NCI-H146 treated with DMSO at 0.1 percent for 48 hours (cell line): Measurements from ENCODE around the gene OBSL1.

Experiments used
- DNase-seq: peaks from one replicate; lab custom pipeline; 2025; ENCODE audit not compliant: unreplicated experiment; lab: John Stamatoyannopoulos, UW

Gene OBSL1

DNA sequence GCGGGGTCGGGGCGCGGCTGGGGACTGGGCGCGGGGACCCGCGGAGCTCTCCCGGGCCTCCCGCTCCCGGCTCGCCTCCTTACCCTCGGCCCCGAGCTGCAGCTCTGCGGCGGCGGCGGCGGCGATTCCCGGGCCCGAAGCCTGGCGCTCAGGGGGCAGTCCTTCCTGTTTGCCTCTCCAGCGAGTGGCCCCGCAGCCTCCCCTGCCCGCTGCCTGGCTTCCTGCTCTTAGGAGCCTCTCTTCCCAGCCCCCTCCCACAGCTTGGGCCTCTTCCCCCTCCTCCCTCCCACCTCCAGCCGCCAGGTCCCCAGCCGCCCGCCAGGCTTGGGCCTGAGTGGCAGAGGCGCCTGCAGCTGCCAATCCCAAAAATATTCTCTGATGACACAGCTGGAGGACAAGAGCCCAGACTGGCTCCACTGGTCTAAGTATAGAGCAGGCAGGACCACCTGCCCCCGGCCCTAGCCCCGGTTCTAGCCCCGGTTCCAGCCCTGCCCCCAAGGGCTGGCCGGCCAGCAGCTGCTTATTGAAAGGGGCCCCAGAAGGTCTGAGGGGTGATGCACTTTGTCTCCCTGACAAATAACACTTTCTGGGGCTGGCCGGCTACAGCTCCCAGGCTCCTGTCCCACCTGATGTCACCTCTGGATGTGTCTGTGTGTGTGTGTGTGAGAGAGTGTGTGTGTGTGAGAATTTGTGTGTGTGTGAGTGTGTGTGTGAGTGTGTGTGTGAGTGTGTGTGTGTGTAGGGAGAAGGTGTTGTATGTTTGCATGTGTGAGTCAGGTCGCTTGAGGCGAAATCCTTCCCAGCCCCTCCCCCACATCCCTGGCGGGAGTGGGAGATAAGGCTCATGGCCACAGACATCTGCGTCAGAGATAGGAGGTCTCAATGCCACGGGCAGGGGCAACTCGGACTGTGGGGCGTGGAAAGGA lies at the start of gene OBSL1:
Gene OBSL1, minus strand, starts transcription at position 229 of the 926 bp plus-strand sequence. CDS start 307 bp downstream, outside the sequence.
- peak; percentile 77 for DNase-seq

DNA sequence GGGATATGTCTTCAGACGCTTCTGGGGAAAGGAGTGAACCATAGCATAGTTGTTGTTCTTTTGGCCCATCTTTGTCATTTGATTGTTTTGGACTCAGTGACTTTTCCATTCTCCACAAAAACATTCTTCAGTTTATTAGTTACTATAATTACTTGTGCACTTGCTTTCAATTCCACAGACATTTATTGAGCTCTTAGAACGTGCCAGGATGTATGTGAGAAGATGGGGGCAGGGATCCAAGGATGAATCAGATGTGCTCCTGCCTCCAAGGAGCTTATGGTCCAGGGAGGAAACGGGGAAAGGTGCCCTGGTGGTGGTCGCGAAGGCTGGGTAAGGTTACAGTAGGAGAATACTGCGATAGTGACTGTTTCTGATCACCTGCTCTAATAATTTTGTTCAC lies 49.2 kb upstream of the OBSL1 start:
- no peak for DNase-seq

DNA sequence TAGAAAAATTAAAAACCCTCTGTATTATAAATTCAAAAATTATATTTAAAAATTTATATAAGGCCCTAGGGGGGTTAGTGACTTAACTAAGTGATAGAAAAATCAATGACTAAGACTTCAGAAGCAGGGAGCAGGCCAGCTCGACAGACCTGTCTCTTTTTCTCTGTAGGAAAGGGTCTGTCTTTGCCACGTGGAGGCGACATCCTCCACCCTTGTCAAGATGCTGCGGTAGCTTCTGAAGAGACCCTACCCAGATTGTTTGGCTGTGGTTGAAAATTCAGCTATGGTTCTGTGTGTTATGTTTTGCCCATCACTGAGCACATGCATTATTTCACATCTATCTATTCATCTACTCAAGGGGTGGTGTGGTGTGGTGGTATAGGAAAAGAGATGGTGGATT lies 47.9 kb upstream of the OBSL1 start:
- no peak for DNase-seq

GRCh38 chr2:219618733-219619122 lies 47.4 kb upstream of the OBSL1 start:
- no peak for DNase-seq

GRCh38 chr2:219616550-219616949 lies 45.2 kb upstream of the OBSL1 start:
- no peak for DNase-seq

DNA sequence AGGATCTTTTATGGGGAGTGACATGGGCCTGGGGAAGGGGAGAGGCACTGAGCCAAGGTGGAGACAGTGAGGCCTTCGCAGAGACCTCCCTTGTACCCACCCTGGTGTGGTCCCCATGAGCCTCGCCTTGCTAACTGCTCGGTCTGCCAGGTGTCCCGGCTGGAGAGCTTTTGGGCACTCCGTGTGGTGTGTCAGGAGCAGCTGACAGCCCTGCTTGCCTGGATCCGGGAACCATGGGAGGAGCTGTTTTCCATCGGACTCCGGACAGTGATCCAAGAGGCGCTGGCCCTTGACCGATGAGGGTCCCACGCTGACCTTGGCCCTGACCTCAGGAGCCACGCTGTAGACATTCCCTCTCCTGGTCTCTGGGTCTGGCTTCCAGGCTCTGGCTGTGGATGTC lies 44.6 kb upstream of the OBSL1 start:
- no peak for DNase-seq

- DNase-seq = no peak
These were observed 43.7 kb upstream of the OBSL1 start for GRCh38 chr2:219615036-219615435.

- DNase-seq = no peak
These were observed 42.9 kb upstream of the OBSL1 start for GRCh38 chr2:219614076-219614860.

DNA sequence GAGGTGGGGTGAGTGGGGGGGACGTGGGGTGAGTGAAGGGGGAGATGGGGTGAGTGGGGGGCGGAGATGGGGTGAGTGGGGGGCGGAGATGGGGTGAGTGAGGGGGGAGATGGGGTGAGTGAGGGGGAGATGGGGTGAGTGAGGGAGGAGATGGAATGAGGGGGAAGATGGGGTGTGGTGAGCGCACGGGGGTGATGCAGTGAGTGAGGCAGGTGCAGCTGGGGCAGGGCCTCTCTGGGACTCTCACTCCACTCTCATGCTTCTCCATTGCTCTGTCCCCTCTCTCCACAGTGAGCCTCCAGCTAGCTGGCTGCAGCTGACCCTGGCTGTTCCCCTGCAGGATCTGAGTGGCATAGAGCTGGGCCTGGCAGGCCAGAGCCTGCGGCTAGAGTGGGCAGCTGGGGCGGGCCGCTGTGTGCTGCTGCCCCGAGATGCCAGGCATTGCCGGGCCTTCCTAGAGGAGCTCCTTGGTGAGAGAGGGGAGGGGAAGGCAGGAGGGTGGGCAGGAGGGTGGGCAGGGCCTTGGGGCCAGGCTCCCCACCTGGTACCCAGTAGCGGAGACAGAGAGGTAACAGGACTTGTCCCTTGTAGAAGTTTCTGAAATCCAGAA lies 42.2 kb upstream of the OBSL1 start:
- no peak for DNase-seq

DNA sequence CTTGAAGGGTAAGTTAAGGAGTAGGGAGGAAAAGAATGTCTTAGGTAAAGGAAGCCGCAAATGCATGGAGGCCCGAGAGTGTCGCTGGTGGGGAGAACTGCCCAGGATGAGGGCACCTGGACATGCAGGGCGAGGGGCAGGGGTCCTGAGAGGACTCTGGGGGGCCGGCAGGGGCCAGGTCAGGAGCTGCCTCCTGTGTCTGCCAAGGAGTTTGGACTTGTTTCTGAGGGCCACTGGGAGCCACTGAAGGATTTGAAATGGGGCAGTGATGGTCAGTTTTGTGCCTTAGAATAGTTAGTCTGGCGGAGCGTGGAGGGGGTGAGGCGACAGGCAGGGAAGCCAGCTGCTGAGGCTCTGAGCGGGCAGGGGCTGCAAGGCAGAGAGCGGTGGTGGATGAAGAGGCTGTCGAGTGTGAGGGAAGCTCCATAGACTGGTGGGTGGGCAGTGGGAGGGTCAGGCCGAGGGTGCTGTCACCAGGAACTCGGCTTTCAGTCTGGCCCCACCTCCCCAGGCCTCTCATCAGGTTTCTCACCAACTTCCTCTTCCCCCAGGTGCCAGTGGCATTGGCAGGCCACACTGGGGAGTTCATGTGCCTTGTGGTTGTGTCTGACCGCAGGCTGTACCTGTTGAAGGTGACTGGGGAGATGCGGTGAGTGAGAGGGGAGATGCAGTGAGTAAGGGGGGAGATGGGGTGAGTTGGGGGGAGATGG lies 41.4 kb upstream of the OBSL1 start:
- no peak for DNase-seq

GRCh38 chr2:219611866-219612576 lies 40.7 kb upstream of the OBSL1 start:
- no peak for DNase-seq

GRCh38 chr2:219611306-219611705 lies 40.0 kb upstream of the OBSL1 start:
- no peak for DNase-seq

GRCh38 chr2:219609149-219609750 lies 37.9 kb upstream of the OBSL1 start:
- DNase-seq = no peak

GRCh38 chr2:219608399-219608964 lies 37.1 kb upstream of the OBSL1 start:
- DNase-seq = no peak

GRCh38 chr2:219607931-219608330 lies 36.6 kb upstream of the OBSL1 start:
- no peak for DNase-seq

DNA sequence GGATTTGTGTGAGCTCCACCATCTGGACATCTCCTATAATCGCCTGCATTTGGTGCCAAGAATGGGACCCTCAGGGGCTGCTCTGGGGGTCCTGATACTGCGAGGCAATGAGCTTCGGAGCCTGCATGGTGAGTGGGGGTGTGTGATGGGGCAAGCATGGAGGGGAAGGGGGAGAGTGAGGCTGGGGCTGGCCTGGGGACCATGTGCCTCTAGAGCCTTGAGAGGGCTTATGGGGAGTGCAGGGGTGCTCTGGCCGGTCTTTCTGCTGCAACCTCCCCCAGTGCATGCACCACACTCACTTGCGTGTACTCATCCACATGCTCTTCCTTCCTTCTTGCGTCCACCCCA lies 34.2 kb upstream of the OBSL1 start:
- no peak for DNase-seq

- DNase-seq = no peak
These were observed 32.4 kb upstream of the OBSL1 start for GRCh38 chr2:219603771-219604170.

DNA sequence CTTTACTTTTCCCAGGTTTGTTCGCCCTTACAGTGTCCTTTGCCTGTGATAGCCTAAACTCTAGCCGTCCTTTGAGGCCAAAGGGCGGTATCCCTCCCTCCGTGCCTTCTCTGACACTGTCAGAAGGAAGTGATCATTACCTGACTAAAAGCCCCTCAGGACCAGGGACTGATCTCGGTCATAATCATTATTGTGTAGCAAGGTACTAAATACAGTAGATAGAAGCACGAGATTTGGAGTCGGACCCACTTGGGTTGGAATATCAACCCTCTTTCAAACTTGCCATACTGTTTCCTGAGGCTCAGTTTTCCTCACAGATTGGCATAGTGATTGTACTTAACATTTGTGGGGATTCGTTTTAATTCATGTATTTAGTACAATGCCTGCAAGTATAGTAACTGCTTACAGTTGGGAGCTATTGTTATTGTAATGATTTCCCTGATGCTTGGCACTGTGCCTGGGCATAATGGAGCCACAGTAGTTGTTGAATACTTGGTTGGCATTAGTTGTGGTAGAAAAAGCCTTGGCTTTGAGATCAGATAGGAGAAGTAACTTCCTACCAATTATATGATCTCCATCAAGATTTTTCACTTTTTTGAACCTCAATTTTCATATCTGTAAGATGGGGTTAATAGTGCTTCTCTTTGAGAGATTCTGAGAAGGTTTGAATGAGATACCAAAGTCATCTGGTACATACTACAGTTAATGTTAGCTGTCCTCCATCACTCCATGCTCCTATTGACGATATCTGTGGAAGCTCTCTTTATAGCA lies 27.2 kb upstream of the OBSL1 start:
- DNase-seq = no peak
